Measurements from ENCODE around the gene BORCS8. TPM values are rescaled to one million over a fixed set of nuclear protein-coding genes. Genes with fewer than 3 reads are reported as not detected.
A peak's percentile ranks its signal among the peaks of the same experiment; 100 is the strongest.
"Not testable (repeated sequence)": the region's sequence is repeated elsewhere in the genome, so short reads cannot be mapped to it uniquely, and the experiment has no call there.

The BORCS8 gene
- 18.4 TPM for total RNA-seq

DNA sequence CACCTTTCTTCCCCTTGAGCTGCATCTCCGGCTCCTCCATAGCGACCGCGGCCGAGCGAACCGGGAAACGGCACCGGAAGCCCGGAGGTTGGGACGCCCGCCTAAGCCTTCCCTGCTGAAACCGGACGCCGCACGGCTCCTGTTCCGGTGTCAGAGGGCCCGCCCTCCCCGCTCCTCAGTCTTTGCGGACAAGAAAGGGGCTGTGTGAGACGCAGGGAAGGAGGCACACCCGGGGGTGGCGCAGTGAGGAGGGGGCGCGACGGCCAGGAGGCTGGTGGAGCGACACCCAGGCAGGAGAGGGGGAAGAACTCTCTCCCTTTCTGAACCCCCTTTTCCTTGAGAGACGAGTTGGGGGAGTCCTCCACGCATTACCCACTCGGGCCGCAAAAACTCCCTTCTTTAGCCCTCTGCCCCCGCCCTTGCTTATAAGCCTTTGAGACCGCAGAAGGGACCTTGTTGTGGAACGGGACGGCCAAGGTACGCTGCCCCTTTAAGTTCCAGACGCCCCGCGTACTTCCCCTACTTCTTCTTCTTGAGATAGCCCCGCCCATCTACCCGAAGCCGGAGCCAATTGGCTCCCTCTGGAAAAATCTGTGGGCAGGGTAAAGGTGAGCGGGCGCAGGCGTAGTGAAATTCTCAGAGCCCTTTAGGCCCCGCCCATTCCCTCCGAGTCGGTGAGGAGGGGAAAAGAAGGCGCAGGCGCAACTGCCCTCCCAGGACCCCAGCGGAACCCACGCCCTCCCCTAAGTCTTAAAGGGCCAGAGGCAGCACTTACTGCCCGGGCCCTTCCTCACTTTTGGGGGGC, at the start of gene BORCS8, which contains the start of gene RFXANK:
Gene BORCS8 (minus strand): TSS at position 75 of the 805 bp plus-strand sequence. CDS start 35 bp downstream, at position 40.
Gene RFXANK (plus strand): TSS at position 181 of the 805 bp plus-strand sequence. CDS start 1,689 bp downstream, outside the sequence.
- ATAC-seq, result peak; percentile 95

DNA sequence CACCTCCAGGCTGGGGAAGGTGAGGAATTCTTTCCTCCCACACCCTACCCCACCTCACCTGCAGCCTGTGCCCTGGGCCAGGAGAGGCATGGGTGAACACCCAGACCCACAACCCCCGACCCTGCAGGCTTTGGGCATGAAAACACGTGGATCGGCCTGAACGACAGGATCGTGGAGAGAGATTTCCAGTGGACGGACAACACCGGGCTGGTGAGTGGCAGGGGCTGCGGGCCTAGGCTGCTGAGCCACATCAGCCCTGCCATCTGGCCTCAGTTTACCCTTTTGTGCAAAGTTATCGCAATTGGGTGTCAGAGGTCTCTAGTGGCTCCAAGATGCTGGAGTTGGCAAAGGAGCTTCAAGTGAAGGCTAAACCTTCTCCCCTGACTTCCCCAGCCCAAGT, 48.5 kb upstream of the BORCS8 start:
- no peak for ATAC-seq

DNA sequence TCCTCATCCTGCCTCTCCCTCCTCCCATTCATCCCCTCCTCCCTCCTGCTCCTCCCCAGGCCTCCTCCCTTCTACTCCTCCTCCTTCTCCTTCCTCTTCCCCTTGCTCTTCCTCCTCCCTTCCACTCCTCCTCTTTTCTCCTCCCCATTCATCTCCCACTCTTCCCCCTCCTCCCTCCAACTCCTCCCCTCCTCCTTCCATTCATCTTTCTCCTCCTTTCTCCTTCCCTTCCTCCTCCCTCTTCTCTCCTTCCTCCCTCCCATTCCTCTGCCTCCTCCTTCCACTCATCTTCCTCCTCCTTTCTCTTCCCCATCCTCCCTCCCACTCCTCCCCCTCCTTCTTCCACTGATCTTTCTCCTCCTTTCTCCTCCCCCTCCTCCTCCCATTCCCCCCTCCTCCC, 47.7 kb upstream of the BORCS8 start:
- no peak for ATAC-seq

DNA sequence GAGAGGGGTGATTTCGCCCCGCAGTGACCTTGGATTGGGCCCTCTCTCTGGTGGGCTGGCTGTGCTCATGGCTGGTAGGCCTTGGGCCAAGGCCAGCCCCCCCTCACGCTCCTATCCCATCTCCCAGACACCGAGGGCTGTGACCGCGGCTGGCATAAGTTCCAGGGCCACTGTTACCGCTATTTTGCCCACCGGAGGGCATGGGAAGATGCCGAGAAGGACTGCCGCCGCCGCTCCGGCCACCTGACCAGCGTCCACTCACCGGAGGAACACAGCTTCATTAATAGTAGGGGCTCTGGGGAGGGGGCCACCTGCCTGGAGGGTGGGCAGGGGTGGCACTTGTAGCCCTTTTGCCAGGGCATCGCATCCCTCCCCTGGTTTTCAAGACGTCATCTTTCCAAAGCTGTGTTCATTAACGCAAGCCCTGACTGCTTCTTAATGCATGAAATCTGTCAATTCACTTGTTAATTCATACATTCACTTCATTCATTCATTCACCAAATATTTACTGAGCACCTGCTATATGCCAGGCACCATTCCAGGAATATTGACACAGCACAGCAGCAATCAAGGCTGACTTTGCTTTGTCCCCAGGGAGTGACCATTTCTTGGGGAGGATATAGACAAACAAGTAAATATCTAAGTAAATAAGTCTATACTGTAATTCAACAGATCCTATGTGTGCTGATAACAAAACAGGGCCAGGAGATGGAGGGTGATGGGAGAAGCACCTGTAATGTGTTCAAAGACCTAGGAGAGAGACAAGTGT, 46.4 kb upstream of the BORCS8 start:
- no peak for ATAC-seq

DNA sequence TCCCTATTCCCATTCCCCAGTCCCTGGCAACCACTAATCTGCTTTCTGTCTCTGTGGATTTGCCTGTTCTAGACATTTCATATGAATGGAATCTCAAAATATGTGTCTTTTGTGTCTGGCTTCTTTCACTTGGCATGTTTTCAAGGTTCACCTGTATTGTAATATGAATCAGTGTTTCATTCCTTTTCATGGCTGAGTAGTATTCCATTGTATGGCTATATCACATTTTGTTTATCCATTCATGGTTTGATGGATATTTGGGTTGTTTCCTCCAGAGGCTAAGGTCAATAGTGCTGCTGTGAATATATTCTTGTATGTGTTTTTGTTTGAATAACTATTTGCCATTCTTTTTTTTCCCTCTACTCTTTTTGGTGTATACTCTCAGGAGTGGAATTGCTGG, 44.2 kb upstream of the BORCS8 start:
- ATAC-seq, result no peak

DNA sequence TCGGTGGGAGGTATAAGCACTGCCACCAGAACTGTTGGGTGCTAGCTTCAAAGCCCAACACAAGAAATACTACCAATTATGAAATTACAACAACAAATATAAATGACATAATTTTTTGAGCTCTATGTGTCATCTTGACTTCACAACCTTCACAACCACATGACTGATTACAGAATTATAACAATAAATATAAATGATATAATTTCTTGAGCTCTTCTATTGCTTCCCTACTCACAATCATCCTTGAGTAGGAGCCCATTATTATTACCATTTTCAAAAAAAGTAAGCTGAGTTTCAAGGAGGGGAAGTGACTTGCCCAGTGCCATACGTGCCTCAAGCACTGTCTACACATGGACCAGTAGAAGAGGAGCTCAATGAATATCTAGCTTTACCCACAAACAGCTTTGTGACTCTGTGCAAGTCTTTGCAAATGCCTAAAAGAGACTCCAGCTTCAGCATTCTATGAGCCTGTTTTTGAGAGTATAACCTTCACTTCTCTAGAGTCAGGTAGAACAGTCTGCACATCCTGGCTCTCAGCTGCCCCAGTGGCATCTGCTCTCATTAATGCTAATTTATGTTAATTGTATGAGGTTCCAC, 42.4 kb upstream of the BORCS8 start:
- no peak for ATAC-seq

DNA sequence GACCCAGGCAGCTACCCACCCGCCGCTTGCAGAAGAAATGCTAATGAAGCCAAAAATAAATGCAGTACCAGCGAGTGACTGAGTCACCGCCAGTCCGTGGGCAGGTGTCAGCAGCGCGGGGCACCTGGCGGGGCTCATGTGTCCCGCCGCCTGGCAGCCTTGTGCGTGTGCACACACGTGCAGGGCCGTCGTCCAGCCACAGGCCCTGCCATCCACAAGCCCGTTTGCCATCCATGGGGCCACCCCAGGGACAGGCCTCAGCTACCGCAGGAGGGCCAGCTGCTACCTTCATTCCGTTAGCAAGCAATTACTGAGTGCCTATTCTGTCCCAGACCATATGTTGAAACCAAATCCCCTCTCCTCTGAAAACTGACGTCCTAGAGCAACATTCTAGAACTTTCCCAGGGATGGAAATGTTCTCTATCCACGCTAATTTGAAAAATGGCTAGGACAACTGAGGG, 40.3 kb upstream of the BORCS8 start:
- ATAC-seq, result no peak

DNA sequence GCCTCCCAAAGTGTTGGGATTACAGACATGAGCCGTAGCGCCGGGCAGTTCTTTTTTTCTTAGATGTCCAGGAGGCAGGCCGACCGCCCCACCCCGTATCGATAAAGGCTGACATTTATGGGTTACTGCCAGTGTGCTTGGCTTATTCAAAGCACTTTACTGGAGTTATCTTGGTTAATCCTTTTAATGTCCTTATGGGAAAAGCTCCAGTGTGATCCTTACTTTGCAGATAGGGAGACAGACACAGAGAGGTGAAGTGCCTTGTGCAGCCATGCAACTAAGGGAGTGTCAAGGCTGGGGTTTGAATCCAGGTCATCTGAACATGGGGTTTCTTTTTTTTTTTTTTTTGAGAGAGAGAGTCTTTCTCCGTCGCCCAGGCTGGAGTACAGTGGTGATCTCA, 39.0 kb upstream of the BORCS8 start:
- ATAC-seq, result no peak

DNA sequence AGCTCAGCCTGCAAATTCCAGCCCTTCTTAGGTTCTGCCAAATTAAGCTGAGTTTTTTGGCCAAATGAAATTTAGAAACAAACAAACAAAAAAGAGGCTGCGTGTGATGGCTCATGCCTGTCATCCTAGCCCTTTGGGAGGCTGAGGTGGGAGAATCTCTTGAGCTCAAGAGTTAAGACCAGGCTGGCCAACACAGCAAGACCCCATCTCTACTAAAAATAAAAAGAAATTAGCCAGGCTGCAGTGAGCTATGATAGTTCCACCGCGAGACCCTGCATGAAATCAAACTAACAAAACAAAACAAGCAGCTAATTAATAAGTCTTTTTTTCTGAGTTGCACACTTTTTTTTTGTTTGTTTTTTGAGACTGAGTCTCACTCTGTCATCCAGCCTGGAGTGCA, 37.7 kb upstream of the BORCS8 start:
- no peak for ATAC-seq

DNA sequence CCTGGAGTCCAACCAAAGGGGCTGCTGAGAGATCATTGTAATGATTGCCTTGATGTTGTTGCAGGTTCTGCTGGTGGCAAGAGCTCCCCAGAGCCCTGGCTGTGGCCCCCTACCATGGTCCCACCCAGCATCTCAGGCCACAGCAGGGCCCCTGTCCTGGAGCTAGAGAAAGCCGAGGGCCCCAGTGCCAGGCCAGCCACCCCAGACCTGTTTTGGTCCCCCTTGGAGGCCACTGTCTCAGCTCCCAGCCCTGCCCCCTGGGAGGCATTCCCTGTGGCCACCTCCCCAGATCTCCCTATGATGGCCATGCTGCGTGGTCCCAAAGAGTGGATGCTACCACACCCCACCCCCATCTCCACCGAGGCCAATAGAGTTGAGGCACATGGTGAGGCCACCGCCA, 35.3 kb upstream of the BORCS8 start:
- no peak for ATAC-seq

DNA sequence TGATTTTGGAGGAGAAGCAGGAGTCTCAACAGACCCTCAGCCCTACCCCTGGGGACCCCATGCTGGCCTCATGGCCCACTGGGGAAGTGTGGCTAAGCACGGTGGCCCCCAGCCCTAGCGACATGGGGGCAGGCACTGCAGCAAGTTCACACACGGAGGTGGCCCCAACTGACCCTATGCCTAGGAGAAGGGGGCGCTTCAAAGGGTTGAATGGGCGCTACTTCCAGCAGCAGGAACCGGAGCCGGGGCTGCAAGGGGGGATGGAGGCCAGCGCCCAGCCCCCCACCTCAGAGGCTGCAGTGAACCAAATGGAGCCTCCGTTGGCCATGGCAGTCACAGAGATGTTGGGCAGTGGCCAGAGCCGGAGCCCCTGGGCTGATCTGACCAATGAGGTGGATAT, 34.7 kb upstream of the BORCS8 start:
- ATAC-seq, result no peak

DNA sequence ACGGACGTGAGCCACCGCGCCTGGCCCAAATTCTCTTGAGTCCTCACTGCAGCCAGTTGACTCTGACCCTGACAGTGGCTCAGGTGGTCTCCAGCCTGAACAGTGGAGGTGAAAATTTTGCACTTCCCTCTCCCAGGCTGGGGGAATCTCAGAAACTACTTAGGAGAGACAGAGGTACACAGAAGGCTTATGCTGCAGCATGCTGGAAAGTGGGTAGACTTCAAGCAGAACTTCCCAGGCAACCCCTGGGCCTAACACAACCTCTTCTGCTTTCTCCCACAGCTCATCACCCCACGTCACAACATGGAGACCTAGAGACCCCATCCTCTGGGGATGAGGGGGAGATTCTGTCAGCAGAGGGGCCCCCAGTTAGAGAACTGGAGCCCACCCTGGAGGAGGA, 34.3 kb upstream of the BORCS8 start:
- no peak for ATAC-seq

DNA sequence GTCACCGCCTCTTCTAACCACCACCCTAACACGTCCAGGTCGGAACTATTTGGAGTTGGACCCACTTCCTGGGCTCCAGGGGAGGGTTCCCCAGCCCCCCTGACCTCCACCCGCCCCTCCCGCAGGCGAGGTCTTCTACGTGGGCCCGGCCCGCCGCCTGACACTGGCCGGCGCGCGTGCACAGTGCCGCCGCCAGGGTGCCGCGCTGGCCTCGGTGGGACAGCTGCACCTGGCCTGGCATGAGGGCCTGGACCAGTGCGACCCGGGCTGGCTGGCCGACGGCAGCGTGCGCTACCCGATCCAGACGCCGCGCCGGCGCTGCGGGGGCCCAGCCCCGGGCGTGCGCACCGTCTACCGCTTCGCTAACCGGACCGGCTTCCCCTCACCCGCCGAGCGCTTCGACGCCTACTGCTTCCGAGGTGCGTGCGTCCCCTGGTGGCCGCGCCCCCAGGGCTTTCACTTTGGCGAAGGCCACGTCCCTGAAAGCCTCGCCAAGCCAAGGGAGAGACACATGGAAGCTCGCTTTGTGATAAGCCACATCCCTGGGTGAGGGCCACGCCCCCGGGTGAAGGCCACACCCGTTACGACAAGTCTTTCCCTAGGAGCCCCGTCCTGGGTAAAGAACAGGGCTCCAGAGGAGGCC, 33.0 kb upstream of the BORCS8 start:
- peak; percentile 73 for ATAC-seq

DNA sequence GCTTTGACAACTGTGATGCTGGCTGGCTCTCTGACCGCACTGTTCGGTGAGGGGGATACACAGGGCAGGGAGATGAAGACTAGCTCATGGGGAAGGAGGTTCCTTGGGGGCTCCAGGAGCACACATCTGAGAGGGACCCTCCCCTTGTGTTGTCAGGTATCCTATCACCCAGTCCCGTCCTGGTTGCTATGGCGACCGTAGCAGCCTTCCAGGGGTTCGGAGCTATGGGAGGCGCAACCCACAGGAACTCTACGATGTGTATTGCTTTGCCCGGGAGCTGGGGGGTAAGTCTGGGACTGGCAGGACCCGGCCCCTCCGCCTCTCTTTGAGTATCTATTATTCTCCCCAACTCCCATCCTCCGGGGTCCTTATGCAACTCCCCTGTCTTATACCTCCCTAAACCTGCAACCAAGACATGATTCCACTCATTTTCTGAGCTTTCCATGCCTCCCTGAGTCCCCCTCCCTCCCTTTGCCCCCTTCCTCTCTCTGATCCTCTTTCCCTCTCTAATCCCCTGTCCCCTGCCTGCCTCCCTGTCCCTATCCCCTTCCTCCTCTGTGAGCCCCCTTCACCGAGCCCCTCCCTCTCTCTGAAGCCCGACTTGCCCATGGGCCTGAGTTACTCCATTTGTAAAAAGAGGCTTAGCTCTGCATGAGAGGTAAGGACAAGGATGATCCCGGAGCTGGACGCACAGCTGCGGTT, 32.3 kb upstream of the BORCS8 start:
- ATAC-seq, result no peak

DNA sequence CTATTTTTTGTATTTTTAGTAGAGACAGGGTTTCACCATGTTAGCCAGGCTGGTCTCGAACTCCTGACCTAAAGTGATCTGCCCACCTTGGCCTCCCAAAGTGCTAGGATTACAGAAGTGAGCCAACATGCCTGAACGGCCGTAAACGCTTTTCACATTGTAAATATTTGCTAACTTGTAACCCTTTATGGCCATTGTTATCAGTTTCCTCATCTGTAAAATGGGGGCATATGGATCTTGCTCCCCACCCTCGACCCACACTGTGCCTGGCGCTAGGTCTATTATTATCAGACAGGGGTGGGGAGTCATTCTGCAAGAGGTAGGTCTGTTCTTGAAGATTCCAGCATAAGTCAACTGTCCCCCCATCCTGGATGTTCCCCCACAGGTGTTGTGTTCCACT, 31.7 kb upstream of the BORCS8 start:
- no peak for ATAC-seq

DNA sequence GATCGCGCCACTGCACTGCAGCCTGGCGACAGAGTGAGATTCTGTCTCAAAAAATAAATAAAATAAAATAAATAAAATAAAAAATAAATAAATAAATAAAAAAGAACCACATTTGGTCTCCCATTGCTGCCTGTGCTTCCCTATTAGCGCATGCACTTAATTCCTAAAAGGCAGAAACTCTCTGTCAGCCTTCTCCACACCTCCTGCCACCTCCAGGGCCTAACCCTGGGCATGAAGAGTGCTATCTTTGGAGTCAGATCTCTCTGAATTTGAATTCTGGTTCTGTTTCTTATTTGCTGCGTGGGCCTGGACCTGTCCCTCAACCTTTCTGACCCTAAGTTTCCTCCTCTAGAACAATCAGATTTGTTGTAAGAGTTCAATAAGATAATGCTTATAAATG, 31.1 kb upstream of the BORCS8 start:
- ATAC-seq, result no peak

DNA sequence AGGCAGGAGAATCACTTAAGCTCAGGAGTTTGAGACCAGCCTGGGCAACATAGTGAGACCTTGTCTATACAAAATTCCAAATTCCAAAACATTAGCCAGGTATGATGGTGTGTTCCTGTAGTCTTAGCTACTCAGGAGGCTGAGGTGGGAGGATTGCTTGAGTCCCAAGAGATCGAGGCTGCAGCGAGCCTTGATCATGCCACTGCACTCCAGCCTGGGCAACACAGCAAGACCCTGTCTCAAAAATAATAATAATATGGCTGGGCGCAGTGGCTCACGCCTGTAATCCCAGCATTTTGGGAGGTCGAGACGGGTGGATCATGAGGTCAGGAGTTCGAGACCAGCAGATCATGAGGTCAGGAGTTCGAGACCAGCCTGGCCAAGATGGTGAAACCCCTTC, 29.0 kb upstream of the BORCS8 start:
- not testable (repeated sequence) for ATAC-seq

DNA sequence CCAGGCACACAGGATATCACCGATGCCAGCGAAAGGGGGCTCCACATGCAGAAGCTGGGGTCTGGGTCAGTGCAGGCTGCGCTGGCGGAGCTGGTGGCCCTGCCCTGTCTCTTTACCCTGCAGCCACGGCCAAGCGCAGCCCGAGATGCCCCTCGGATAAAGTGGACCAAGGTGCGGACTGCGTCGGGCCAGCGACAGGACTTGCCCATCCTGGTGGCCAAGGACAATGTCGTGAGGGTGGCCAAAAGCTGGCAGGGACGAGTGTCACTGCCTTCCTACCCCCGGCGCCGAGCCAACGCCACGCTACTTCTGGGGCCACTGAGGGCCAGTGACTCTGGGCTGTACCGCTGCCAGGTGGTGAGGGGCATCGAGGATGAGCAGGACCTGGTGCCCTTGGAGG, 27.0 kb upstream of the BORCS8 start:
- no peak for ATAC-seq

DNA sequence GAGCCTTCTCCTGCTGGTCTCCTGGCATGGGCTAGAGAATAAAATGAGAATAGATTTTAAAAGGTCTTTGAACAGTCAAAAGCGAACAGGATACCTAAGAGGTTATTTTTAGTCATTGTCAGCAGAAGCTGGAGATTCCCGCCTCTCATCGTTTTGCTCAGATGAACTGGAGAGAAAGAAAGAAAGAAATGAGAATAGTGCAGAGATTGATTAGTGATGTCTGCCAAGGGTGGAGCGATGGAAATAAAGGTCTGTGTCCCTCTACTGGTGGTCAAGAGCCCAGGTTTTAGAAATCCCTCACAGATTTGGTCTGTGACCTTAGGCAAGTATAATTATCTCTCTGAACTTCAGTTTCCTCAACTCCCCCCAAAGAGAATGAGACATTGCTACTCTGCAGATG, 25.1 kb upstream of the BORCS8 start:
- no peak for ATAC-seq

DNA sequence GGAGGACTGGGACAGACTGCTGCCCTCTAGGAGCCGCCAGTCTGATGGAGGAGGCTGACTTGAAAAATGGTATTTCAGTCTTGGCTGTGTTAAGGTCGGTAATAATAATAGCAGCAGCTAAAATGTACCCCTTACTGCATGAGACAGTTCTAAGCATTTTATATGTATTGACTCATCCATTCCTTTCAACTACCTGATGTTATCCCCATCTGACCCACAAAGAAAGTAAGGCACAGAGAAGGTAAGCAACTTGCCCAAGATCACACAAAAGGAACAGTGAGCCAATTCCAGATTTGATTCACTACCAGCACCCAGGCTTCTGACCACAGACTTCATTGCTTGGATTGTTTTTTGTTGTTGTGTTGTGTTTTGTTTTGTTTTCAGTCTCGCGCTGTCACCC, 23.8 kb upstream of the BORCS8 start:
- no peak for ATAC-seq

DNA sequence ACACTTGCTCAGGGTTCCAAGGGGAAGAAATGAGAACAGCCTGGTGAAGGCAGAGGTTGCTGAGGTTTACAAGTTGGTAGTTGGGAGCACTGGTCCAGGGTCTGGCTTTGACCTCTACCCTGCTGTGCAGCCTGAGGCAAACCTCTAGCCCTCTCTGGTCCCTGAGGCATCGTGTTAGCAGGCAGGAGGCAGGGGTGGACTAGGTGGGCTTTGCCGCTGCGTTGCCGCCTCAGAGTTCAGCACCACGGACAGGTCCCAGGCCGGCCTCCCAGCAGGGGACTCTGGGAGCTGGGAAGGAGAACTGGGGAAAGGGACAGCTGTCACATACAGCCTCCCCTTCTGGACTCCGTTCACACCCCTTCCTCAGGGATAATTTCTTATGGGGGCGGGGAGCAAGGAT, 22.9 kb upstream of the BORCS8 start:
- ATAC-seq, result no peak

DNA sequence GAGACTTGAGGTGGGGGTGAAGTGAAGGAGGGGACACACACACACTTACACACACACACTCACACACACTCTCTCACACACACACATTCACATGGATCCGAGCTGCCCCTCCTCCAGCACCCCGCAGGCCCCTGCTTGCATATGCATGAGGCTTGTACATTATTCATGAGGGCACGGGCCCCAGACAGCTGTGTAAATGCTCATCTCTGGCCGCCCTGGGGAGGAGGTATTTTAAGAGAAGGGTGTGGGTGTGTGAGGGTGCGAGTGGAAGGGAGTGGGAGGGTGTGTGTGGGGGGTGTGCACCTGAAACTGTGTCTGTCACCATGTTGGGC, 22.2 kb upstream of the BORCS8 start:
- ATAC-seq, result no peak
